Liver (tissue), 9 donors: ENCODE measurements around the gene OBI1. TPM values are rescaled to one million over a fixed set of nuclear protein-coding genes. Genes with fewer than 3 reads are reported as not detected.

Experiments
- DNase-seq: peaks from one replicate; pipeline ENCODE4 v3.0.0-alpha.2; 2017; ENCODE audit warnings: low spot score
- H3K27ac ChIP-seq, 2 donors: one replicate each; pipeline ENCODE4 v1.7.0; 2013; ENCODE audit warnings: inconsistent platforms in 2 of 2, low read length in 2 of 2, control low read depth in 1 of 2, low read depth in 1 of 2, mild to moderate bottlenecking in 1 of 2
- H3K27me3 ChIP-seq, 4 donors: one replicate each; pipeline versions ENCODE4 v1.6.1 to v1.7.0; 2013; ENCODE audit warnings: low read length in 3 of 4, inconsistent platforms in 1 of 4, mild to moderate bottlenecking in 1 of 4, moderate library complexity in 1 of 4; ENCODE audit not compliant: control insufficient read depth in 4 of 4, insufficient read depth in 4 of 4
- H3K36me3 ChIP-seq, 4 donors: one replicate each; pipeline versions ENCODE4 v1.6.1 to v1.7.0; 2013; ENCODE audit warnings: low read length in 3 of 4, mild to moderate bottlenecking in 3 of 4, low read depth in 1 of 4, moderate library complexity in 1 of 4; ENCODE audit not compliant: control insufficient read depth in 4 of 4, insufficient read depth in 3 of 4
- H3K4me1 ChIP-seq, 4 donors: one replicate each; pipeline versions ENCODE4 v1.6.1 to v1.7.0; 2013; ENCODE audit warnings: low read length in 3 of 4, mild to moderate bottlenecking in 3 of 4, moderate library complexity in 1 of 4; ENCODE audit not compliant: control insufficient read depth in 4 of 4, insufficient read depth in 4 of 4
- H3K4me3 ChIP-seq, 3 donors: one replicate each; pipeline versions ENCODE4 v1.6.1 to v1.7.0; 2013; ENCODE audit warnings: low read length in 3 of 3, control low read depth in 1 of 3, low read depth in 1 of 3, mild to moderate bottlenecking in 1 of 3
- H3K9ac ChIP-seq, 2 donors: one replicate each; pipeline ENCODE4 v1.7.0; 2013; ENCODE audit warnings: low read length in 2 of 2, mild to moderate bottlenecking in 2 of 2, moderate library complexity in 2 of 2, control low read depth in 1 of 2, low read depth in 1 of 2
- H3K9me3 ChIP-seq, 4 donors: one replicate each; pipeline versions ENCODE4 v1.6.1 to v1.7.0; 2013; ENCODE audit warnings: low read length in 3 of 4; ENCODE audit not compliant: control insufficient read depth in 4 of 4
- FOXA1 ChIP-seq: IDR thresholded peaks from 2 replicates; pipeline ENCODE4 v1.6.1; 2016; ENCODE audit warnings: antibody characterized with exemption
- NR2F2 ChIP-seq: IDR thresholded peaks from 2 replicates; pipeline ENCODE4 v1.6.1; 2016; ENCODE audit warnings: antibody characterized with exemption
- RXRA ChIP-seq, 2 donors: IDR thresholded peaks; 2 replicates each; pipeline ENCODE4 v1.6.1; 2017 to 2018; ENCODE audit warnings: antibody characterized with exemption in 2 of 2, mild to moderate bottlenecking in 1 of 2
- YY1 ChIP-seq: IDR thresholded peaks from 2 replicates; pipeline ENCODE4 v1.6.1; 2016; ENCODE audit warnings: antibody characterized with exemption, mild to moderate bottlenecking
- WGBS: extraction: QIAGEN DNeasy Blood & Tissue Kit; methylation state at CpG from one replicate; pipeline ENCODE4 v1.1.7; 2013; 5-methylcytosine and 5-hydroxymethylcytosine counted together
- polyA plus RNA-seq, 2 donors: library from polyadenylated mRNA; stranded (reverse) in 1 of 2; unstranded in 1 of 2; fragments of 200-250 nt in 1 of 2; fragments of >200 nt in 1 of 2; fragmentation: Nextera tagmentation in 1 of 2; extraction: Ambion mirVana in 1 of 2; gene quantifications; one replicate each; pipeline versions ENCODE4 v1.2.1 to v1.2.3, GENCODE V29; 2013 to 2015
- total RNA-seq, 2 donors: library from RNA; depleted of rRNA; stranded (reverse); fragments of >200 nt; gene quantifications; one replicate each; pipeline ENCODE4 v1.2.3, GENCODE V29; 2014
- TF ChIP-seq, protein P1 (sequence below): IDR thresholded peaks from 2 replicates; pipeline ENCODE4 v1.6.1; 2016; ENCODE audit warnings: antibody characterized with exemption
- TF ChIP-seq, protein P2 (sequence below): IDR thresholded peaks from 2 replicates; pipeline ENCODE4 v1.6.1; 2016; ENCODE audit warnings: antibody characterized with exemption, mild to moderate bottlenecking
- TF ChIP-seq, protein P3 (sequence below): IDR thresholded peaks from 2 replicates; pipeline ENCODE4 v1.6.1; 2016; ENCODE audit warnings: antibody characterized with exemption
- donor health status: healthy.
- donor health status: healthy.
- donor health status: healthy.
- donor health status: healthy.
- donor health status: healthy.

Gene OBI1
- total and polyA plus RNA-seq, 4 donors = 1.7 to 8.9 (median 3.0) TPM

DNA sequence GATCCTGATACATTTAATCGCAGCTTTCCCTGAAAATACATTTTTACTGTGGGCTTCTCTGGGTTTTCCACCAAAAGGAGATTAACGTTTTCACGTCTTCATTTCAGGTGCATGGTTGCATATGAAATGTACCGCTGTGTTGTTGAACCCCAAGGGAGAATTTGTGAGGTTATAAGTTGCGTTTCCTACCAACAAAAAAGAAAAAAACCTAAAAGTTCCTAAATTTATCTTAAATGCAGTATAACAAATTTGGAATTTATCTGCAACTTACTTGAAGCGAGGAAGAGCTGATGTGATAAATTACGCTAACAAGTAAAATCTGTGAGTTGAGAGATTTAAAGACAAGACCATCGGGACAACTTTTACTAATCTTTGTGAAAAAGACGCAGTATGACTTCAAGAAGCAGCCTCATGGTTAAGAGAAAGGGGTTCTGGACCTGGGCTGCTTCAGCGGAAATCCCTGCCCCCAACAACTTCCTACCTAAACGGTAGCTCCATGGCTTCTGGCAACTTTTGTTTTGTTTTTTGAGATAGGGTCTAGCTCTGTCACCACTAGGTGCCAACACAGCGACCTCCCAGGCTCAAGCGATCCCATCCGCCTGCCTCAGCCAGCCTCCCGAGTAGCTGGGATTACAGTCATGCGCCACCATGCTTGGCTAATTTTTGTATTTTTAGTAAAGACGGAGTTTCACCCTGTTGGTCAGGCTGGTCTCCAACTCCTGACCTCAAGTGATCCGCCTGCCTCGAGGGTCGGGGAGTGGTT is 958 bp upstream of the OBI1 start:
- Histone ChIP-seq H3K4me3 (peak overlapping the region; percentile 56 to 100 (median 98)), H3K27ac (no peak overlapping the region), H3K27me3 (no peaks in the 10 kb centered on the region), H3K36me3 (no peaks in the 10 kb centered on the region), H3K9ac (peak overlapping the region; percentile 55 to 86), H3K9me3 (no peaks in the 10 kb centered on the region), H3K4me1 (peaks cover 4 to 20% (median 13%) of the 10 kb centered on the region in 4 donors)
- TF ChIP-seq, protein P1, sequence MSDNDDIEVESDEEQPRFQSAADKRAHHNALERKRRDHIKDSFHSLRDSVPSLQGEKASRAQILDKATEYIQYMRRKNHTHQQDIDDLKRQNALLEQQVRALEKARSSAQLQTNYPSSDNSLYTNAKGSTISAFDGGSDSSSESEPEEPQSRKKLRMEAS = no peak
- TF ChIP-seq, protein P2, sequence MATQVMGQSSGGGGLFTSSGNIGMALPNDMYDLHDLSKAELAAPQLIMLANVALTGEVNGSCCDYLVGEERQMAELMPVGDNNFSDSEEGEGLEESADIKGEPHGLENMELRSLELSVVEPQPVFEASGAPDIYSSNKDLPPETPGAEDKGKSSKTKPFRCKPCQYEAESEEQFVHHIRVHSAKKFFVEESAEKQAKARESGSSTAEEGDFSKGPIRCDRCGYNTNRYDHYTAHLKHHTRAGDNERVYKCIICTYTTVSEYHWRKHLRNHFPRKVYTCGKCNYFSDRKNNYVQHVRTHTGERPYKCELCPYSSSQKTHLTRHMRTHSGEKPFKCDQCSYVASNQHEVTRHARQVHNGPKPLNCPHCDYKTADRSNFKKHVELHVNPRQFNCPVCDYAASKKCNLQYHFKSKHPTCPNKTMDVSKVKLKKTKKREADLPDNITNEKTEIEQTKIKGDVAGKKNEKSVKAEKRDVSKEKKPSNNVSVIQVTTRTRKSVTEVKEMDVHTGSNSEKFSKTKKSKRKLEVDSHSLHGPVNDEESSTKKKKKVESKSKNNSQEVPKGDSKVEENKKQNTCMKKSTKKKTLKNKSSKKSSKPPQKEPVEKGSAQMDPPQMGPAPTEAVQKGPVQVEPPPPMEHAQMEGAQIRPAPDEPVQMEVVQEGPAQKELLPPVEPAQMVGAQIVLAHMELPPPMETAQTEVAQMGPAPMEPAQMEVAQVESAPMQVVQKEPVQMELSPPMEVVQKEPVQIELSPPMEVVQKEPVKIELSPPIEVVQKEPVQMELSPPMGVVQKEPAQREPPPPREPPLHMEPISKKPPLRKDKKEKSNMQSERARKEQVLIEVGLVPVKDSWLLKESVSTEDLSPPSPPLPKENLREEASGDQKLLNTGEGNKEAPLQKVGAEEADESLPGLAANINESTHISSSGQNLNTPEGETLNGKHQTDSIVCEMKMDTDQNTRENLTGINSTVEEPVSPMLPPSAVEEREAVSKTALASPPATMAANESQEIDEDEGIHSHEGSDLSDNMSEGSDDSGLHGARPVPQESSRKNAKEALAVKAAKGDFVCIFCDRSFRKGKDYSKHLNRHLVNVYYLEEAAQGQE = peak; percentile 12
- DNase-seq = no peak
- WGBS = 22% methylated on average over 20 of the region's 20 CpGs

DNA sequence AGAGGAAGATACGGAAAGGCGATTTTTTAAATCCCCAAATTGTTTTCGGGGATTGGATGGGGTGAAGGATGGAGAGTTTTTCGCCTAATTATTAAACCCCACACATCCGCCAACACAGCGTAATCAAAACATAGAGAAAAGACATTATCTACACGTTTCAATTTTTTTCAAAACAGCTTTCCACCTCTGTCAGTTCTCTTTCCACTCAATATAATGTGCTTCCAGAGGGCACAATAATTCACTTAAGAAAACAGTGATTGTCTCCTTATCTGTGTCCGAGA is 435 bp upstream of the OBI1 start:
- Histone ChIP-seq H3K36me3 (no peaks in the 10 kb centered on the region), H3K9me3 (no peaks in the 10 kb centered on the region), H3K4me1 (peaks cover 4 to 20% (median 13%) of the 10 kb centered on the region in 4 donors), H3K27ac (no peak overlapping the region), H3K27me3 (no peaks in the 10 kb centered on the region), H3K4me3 (peak overlapping the region; percentile 56 to 100 (median 98)), H3K9ac (peak overlapping the region; percentile 55 to 86)
- no peak for DNase-seq
- TF ChIP-seq NR2F2 (no peak), YY1 (no peak), FOXA1 (no peak)
- TF ChIP-seq, protein P1 = no peak
- WGBS = under 1% methylated on average over 8 of the region's 8 CpGs

DNA sequence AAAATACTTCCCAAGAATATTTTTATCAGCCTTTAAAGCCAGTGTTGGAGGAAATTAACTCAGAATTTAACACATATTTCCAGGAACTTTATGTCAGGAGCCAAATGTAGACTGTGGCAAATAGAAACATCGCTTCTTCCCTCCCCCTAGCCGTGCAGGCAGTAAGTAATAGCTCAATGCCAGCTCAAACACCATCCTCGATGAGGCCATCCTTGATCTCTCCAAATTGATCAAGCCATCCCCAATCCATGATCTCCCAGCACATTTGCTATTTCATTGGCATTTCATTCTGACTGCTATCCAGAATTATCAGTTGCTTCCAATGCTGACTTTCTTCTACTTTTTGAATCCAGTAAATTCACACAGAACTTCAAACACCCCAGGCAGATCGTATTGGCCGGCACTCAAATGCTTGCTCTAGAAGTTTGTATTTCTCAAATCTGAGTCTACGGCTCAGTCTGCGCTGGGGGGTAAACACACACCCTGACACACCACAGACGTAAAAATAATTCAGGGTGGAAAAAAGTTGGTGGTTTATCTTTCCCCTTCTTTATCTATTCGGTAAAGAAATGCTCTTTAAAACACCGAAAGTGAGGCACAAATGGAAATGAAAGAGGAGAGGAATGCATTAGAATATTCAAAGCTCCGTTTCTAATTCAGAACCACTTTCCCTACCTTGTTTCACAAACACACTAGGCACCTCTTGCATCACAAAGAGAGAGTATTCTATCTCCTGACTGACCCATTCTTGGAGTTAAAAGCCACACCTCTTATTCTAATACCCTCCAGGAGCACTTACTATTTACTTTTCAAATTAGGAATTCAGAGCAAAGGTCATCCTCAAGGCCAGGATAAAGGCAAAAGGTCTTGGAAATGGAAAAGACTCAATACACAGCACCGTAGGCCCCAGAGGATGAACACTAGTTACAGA is 991 bp downstream of the OBI1 start:
- 11% methylated on average over 12 of the region's 12 CpGs for WGBS
- Histone ChIP-seq H3K27ac (peak overlapping the region; percentile 40 to 62), H3K9ac (peak overlapping the region; percentile 79 to 89), H3K9me3 (no peaks in the 10 kb centered on the region), H3K36me3 (no peaks in the 10 kb centered on the region), H3K4me3 (peak overlapping the region; percentile 56 to 100 (median 98)), H3K4me1 (peaks cover 4 to 20% (median 13%) of the 10 kb centered on the region in 4 donors), H3K27me3 (no peaks in the 10 kb centered on the region)
- DNase-seq = no peak
- TF ChIP-seq, protein P3, sequence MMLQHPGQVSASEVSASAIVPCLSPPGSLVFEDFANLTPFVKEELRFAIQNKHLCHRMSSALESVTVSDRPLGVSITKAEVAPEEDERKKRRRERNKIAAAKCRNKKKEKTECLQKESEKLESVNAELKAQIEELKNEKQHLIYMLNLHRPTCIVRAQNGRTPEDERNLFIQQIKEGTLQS = peak; percentile 35
- TF ChIP-seq RXRA (IDR thresholded peaks at IDR 0.05) (no peak), NR2F2 (no peak)
